IMR-90 (cell line): Measurements from ENCODE around the gene SCYGR3. TPM values are rescaled to one million over a fixed set of nuclear protein-coding genes. Genes with fewer than 3 reads are reported as not detected.

Source experiments
- ATAC-seq: fragments of 200-7000 bp; cut with Tn5 transposase; 2 replicates; pipeline ENCODE4 v1.9.1; 2020; ENCODE audit warnings: low read depth, mild to moderate bottlenecking, moderate library complexity
- BruUV-seq: library from RNA; stranded (reverse); fragments of 400-500 nt; replicated peaks from 2 replicates; lab custom pipeline; 2021; lab: Mats Ljungman, UMichigan
- CTCF ChIA-PET: fragments of 300-600 bp; formaldehyde crosslinking; extraction: SDS; loops from one replicate; lab custom pipeline; 2021; ENCODE audit warnings: antibody characterized with exemption; lab: Yijun Ruan, JAX
- POLR2A ChIA-PET: fragments of 300-600 bp; sonication (Branson Sonifier 250); formaldehyde crosslinking; loops from one replicate; lab custom pipeline; 2022; ENCODE audit warnings: antibody characterized with exemption; ENCODE audit not compliant: unreplicated experiment; lab: Charles Lee
- DNase-seq: peaks from one replicate; pipeline ENCODE4 v3.0.0; 2013
- H2AFZ ChIP-seq: replicated peaks from 2 replicates; pipeline ENCODE3; 2013; ENCODE audit warnings: low read length, mild to moderate bottlenecking; ENCODE audit not compliant: poor library complexity
- H2AK5ac ChIP-seq: 2 replicates; pipeline ENCODE4 v1.6.1; 2013; ENCODE audit warnings: low read depth, low read length, inconsistent platforms
- H2AK9ac ChIP-seq: replicated peaks from 2 replicates; pipeline ENCODE3; 2013; ENCODE audit warnings: mild to moderate bottlenecking, low read depth, low read length, moderate library complexity; ENCODE audit not compliant: poor library complexity
- H2BK120ac ChIP-seq: 2 replicates; pipeline ENCODE4 v1.6.1; 2013; ENCODE audit warnings: low read depth, low read length, inconsistent platforms
- H2BK15ac ChIP-seq: 3 replicates; pipeline ENCODE4 v1.6.1; 2013; ENCODE audit warnings: low read depth, low read length, inconsistent platforms
- H2BK20ac ChIP-seq: 2 replicates; pipeline ENCODE4 v1.6.1; 2013; ENCODE audit warnings: low read depth, mild to moderate bottlenecking, inconsistent platforms, low read length, moderate library complexity
- H2BK5ac ChIP-seq: 2 replicates; pipeline ENCODE4 v1.6.1; 2013; ENCODE audit warnings: mild to moderate bottlenecking, low read depth, low read length, inconsistent platforms; ENCODE audit not compliant: poor library complexity, severe bottlenecking
- H3K14ac ChIP-seq: replicated peaks from 2 replicates; pipeline ENCODE4 v1.6.1; 2013; ENCODE audit warnings: low read depth, low read length, inconsistent platforms
- H3K18ac ChIP-seq: 2 replicates; pipeline ENCODE4 v1.6.1; 2013; ENCODE audit warnings: low read depth, low read length, control low read depth
- H3K23ac ChIP-seq: 2 replicates; pipeline ENCODE4 v1.6.1; 2013; ENCODE audit warnings: low read depth, low read length, inconsistent platforms
- H3K27ac ChIP-seq: 2 replicates; pipeline ENCODE4 v1.5.1; 2013; ENCODE audit warnings: mild to moderate bottlenecking, control low read depth, low read length; ENCODE audit not compliant: insufficient read depth
- H3K27me3 ChIP-seq: 2 replicates; pipeline ENCODE4 v1.6.1; 2013; ENCODE audit warnings: low read length; ENCODE audit not compliant: control insufficient read depth, insufficient read depth
- H3K36me3 ChIP-seq: 2 replicates; pipeline ENCODE4 v1.6.1; 2013; ENCODE audit warnings: low read length, mixed read lengths; ENCODE audit not compliant: control insufficient read depth, insufficient read depth
- H3K4ac ChIP-seq: 2 replicates; pipeline ENCODE4 v1.6.1; 2013; ENCODE audit warnings: low read depth, low read length, inconsistent platforms
- H3K4me1 ChIP-seq: 2 replicates; pipeline ENCODE4 v1.6.1; 2013; ENCODE audit warnings: low read length, mixed read lengths; ENCODE audit not compliant: control insufficient read depth, insufficient read depth
- H3K4me2 ChIP-seq: 2 replicates; pipeline ENCODE4 v1.6.1; 2013; ENCODE audit warnings: low read depth, mild to moderate bottlenecking, control low read depth, low read length, moderate library complexity
- H3K4me3 ChIP-seq: 2 replicates; pipeline ENCODE4 v1.5.1; 2013; ENCODE audit warnings: low read depth, mild to moderate bottlenecking, control low read depth, low read length, moderate library complexity; ENCODE audit not compliant: insufficient read depth
- H3K56ac ChIP-seq: 2 replicates; pipeline ENCODE4 v1.6.1; 2013; ENCODE audit warnings: low read length, inconsistent platforms; ENCODE audit not compliant: insufficient read depth; ENCODE audit errors: extremely low read depth
- H3K79me1 ChIP-seq, 2 experiments: 2 replicates each; pipeline ENCODE4 v1.6.1; 2013; ENCODE audit warnings: low read length in 2 of 2, inconsistent platforms in 1 of 2, low read depth in 1 of 2
- H3K9ac ChIP-seq: 2 replicates; pipeline ENCODE4 v1.6.1; 2013; ENCODE audit warnings: low read depth, low read length, control low read depth
- H3K9me1 ChIP-seq: 2 replicates; pipeline ENCODE4 v1.6.1; 2013; ENCODE audit warnings: low read length, inconsistent platforms; ENCODE audit not compliant: insufficient read depth
- H3K9me3 ChIP-seq: 2 replicates; pipeline ENCODE4 v1.6.1; 2013; ENCODE audit warnings: low read length; ENCODE audit not compliant: control insufficient read depth, insufficient read depth
- H4K20me1 ChIP-seq: 2 replicates; pipeline ENCODE4 v1.6.1; 2013; ENCODE audit warnings: low read length, inconsistent platforms; ENCODE audit not compliant: insufficient read depth
- H4K5ac ChIP-seq: 2 replicates; pipeline ENCODE4 v1.6.1; 2013; ENCODE audit warnings: mild to moderate bottlenecking, low read depth, low read length, control low read depth
- H4K8ac ChIP-seq, 2 experiments: 2 replicates each; pipeline ENCODE4 v1.6.1; 2013; ENCODE audit warnings: low read depth in 2 of 2, low read length in 2 of 2, control low read depth in 1 of 2, inconsistent platforms in 1 of 2
- H4K91ac ChIP-seq: 2 replicates; pipeline ENCODE4 v1.6.1; 2013; ENCODE audit warnings: low read depth, low read length, inconsistent platforms; ENCODE audit not compliant: insufficient read depth
- CHD1 ChIP-seq: IDR thresholded peaks from 2 replicates; pipeline ENCODE4 v1.6.1; 2012; ENCODE audit warnings: low read depth, low read length, improper control_type of control experiment
- FOS ChIP-seq: fragments of 150-350 bp; IDR thresholded peaks from 2 replicates; pipeline ENCODE4 v1.6.1; 2016; ENCODE audit warnings: low read depth, low read length
- MAFK ChIP-seq: IDR thresholded peaks from 2 replicates; pipeline ENCODE4 v1.6.1; 2012; ENCODE audit warnings: low read depth, low read length, improper control_type of control experiment
- MAZ ChIP-seq: IDR thresholded peaks from 2 replicates; pipeline ENCODE4 v1.6.1; 2012; ENCODE audit warnings: low read depth, mild to moderate bottlenecking, low read length, improper control_type of control experiment, moderate library complexity, borderline replicate concordance
- MXI1 ChIP-seq: IDR thresholded peaks from 2 replicates; pipeline ENCODE4 v1.6.1; 2012; ENCODE audit warnings: low read depth, mild to moderate bottlenecking, low read length, moderate library complexity, borderline replicate concordance
- NFE2L2 ChIP-seq: fragments of 150-350 bp; IDR thresholded peaks from 2 replicates; pipeline ENCODE4 v1.6.1; 2016; ENCODE audit warnings: low read depth, mild to moderate bottlenecking, low read length
- POLR2A ChIP-seq: IDR thresholded peaks from 2 replicates; pipeline ENCODE4 v1.6.1; 2012; ENCODE audit warnings: mild to moderate bottlenecking, low read depth, low read length
- RCOR1 ChIP-seq: IDR thresholded peaks from 2 replicates; pipeline ENCODE4 v1.6.1; 2012; ENCODE audit warnings: mild to moderate bottlenecking, low read length, improper control_type of control experiment; ENCODE audit not compliant: insufficient replicate concordance
- RFX5 ChIP-seq: IDR thresholded peaks from 2 replicates; pipeline ENCODE4 v1.8.0; 2012; ENCODE audit warnings: low read depth, mild to moderate bottlenecking, low read length, moderate library complexity
- SMC3 ChIP-seq: fragments of 150-350 bp; IDR thresholded peaks from 2 replicates; pipeline ENCODE4 v1.6.1; 2016; ENCODE audit warnings: low read depth, mild to moderate bottlenecking, antibody characterized with exemption, low read length, moderate library complexity
- WGBS, 2 experiments: methylation state at CpG; one replicate each; pipeline versions ENCODE4 v1.1.5 to v1.1.7; 2013; ENCODE audit warnings: missing lambda C conversion rate in 2 of 2; ENCODE audit not compliant: insufficient read length in 1 of 2; ENCODE audit errors: extremely low coverage in 2 of 2; 5-methylcytosine and 5-hydroxymethylcytosine counted together
- dilution Hi-C: fragments of 300-500 bp; cut with HindIII; formaldehyde crosslinking; loops from one replicate; pipeline ENCODE4 v1.14.3; 2018; ENCODE audit warnings: low sequenced_read_pairs; ENCODE audit not compliant: unreplicated experiment
- in situ Hi-C: fragments of 300-500 bp; cut with MboI; formaldehyde crosslinking; loops from 3 replicates; pipeline ENCODE4 v1.14.3; 2019; ENCODE audit warnings: low sequenced_read_pairs, inconsistent platforms, mixed read lengths
- intact Hi-C: fragments of 100-400 bp; cut with micrococcal nuclease; formaldehyde crosslinking; loops from 2 replicates; pipeline ENCODE4 v1.10.0; 2022
- polyA plus RNA-seq, 3 experiments: library from polyadenylated mRNA; depleted of rRNA; stranded (reverse); fragments of >200 nt; gene quantifications; 2 replicates each; pipeline ENCODE4 v1.2.3, GENCODE V29; 2012; ENCODE audit warnings: low replicate concordance in 1 of 3
- total RNA-seq: library from RNA; depleted of rRNA; stranded (reverse); fragments of >200 nt; gene quantifications from 2 replicates; pipeline ENCODE4 v1.2.3, GENCODE V29; 2012
- TF ChIP-seq, protein P1 (sequence below): fragments of 150-350 bp; IDR thresholded peaks from 2 replicates; pipeline ENCODE4 v1.6.1; 2016; ENCODE audit warnings: low read depth, mild to moderate bottlenecking, low read length, moderate library complexity, borderline replicate concordance
- TF ChIP-seq, protein P2 (sequence below): conservative IDR thresholded peaks from 2 replicates; pipeline ENCODE4 v1.5.1; 2012; ENCODE audit warnings: mild to moderate bottlenecking, low read depth, low read length, improper control_type of control experiment

Gene SCYGR3
- total and polyA plus RNA-seq, 2 of the 4 experiments (the other 2 are of a cell fraction), result not detected

DNA sequence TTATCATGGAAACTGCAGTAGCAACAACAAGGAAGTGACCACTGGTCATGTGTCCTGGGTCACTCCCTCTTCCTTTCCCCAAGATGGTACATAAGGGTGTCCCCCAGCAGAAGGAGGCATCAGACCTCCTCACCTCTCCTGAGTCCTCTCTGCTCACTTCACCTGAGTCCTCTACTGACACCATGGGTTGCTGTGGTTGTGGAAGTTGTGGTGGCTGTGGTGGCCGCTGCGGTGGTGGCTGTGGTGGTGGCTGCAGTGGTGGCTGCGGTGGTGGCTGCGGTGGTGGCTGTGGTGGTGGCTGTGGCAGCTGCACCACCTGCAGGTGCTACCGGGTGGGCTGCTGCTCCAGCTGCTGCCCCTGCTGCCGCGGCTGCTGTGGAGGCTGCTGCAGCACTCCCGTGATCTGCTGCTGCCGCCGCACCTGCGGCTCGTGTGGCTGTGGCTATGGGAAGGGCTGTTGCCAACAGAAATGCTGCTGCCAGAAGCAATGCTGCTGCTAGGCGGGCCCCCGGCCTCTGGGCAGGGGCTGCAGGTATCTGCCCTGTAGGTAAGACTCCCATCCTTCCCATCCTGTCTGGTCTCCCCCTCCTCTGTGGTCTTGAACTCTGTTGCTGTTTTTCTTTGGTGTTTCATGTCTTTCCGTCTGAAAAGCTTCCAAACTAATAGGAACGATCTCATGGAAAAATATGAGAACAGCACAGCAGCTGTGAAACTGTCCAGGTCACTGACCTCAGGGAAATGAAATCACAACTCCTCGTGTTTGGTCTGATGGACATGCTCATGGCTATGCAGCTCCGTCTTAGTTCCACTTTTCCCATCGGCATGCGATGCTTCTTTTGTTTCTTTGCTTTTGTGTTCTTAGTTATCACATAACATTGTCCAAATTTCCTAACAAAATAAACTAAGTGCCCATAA, 2.9 kb upstream of the SCYGR3 start, which contains the start of gene SCYGR4:
Gene SCYGR4, plus strand, starts transcription at position 183 of the 915 bp plus-strand sequence. Its CDS starts 0 bp downstream, at position 183.
- DNase-seq, result no peak

More for the DNA sequence above, 2.9 kb upstream of the SCYGR3 start, which contains the start of gene SCYGR4:
- Histone ChIP-seq H3K79me1 (no peaks in the 10 kb centered on the region), H3K27me3 (no peaks in the 10 kb centered on the region), H2AK9ac (no peak within 1 kb of the TSS), H3K4ac (no peak within 1 kb of the TSS), H2AK5ac (no peak within 1 kb of the TSS), H3K27ac (no peak within 1 kb of the TSS), H3K4me3 (no peak within 1 kb of the TSS), H3K14ac (no peak within 1 kb of the TSS), H2BK5ac (no peak within 1 kb of the TSS), H3K18ac (no peak within 1 kb of the TSS), H3K9ac (no peak within 1 kb of the TSS), H2BK15ac (no peak within 1 kb of the TSS), H3K4me2 (no peak within 1 kb of the TSS), H2BK120ac (no peak within 1 kb of the TSS), H3K23ac (no peak within 1 kb of the TSS), H3K36me3 (no peaks in the 10 kb centered on the region), H3K9me3 (no peaks in the 10 kb centered on the region), H3K4me1 (no peaks in the 10 kb centered on the region; the same call in 1 of the 2 replicates), H2AFZ (no peak within 1 kb of the TSS), H4K91ac (no peak within 1 kb of the TSS), H4K20me1 (no peaks in the 10 kb centered on the region), H2BK20ac (no peak within 1 kb of the TSS), H4K5ac (no peak within 1 kb of the TSS), H4K8ac (no peak within 1 kb of the TSS), H3K56ac (no peak within 1 kb of the TSS), H3K9me1 (no peaks in the 10 kb centered on the region)
- intact Hi-C loops (no loop called here), dilution Hi-C loops (no loop called here), in situ Hi-C loops (no loop called here)
- ChIA-PET POLR2A (no interaction called here), CTCF (interaction anchor here (0.8 kb wide), 1 partner anchor 8 kb away, joined by 3 read pairs; no protein-coding TSS in a partner anchor)
- TF ChIP-seq, protein P1, sequence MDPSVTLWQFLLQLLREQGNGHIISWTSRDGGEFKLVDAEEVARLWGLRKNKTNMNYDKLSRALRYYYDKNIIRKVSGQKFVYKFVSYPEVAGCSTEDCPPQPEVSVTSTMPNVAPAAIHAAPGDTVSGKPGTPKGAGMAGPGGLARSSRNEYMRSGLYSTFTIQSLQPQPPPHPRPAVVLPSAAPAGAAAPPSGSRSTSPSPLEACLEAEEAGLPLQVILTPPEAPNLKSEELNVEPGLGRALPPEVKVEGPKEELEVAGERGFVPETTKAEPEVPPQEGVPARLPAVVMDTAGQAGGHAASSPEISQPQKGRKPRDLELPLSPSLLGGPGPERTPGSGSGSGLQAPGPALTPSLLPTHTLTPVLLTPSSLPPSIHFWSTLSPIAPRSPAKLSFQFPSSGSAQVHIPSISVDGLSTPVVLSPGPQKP, result no peak
- TF ChIP-seq FOS (no peak), RCOR1 (no peak), MXI1 (no peak), MAZ (no peak), CHD1 (no peak), NFE2L2 (no peak), SMC3 (no peak), RFX5 (no peak), MAFK (no peak), POLR2A (no peak)
- TF ChIP-seq, protein P2, sequence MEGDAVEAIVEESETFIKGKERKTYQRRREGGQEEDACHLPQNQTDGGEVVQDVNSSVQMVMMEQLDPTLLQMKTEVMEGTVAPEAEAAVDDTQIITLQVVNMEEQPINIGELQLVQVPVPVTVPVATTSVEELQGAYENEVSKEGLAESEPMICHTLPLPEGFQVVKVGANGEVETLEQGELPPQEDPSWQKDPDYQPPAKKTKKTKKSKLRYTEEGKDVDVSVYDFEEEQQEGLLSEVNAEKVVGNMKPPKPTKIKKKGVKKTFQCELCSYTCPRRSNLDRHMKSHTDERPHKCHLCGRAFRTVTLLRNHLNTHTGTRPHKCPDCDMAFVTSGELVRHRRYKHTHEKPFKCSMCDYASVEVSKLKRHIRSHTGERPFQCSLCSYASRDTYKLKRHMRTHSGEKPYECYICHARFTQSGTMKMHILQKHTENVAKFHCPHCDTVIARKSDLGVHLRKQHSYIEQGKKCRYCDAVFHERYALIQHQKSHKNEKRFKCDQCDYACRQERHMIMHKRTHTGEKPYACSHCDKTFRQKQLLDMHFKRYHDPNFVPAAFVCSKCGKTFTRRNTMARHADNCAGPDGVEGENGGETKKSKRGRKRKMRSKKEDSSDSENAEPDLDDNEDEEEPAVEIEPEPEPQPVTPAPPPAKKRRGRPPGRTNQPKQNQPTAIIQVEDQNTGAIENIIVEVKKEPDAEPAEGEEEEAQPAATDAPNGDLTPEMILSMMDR, result no peak
- ATAC-seq, result no peak
- WGBS, 2 experiments, result 93% methylated on average over 9 of the region's 20 CpGs; no CpG with 5 or more reads in 1 of the 2 experiments
- BruUV-seq, result no TSS peak
